ENCODE measurements around the gene SETMAR.

Gene SETMAR

DNA sequence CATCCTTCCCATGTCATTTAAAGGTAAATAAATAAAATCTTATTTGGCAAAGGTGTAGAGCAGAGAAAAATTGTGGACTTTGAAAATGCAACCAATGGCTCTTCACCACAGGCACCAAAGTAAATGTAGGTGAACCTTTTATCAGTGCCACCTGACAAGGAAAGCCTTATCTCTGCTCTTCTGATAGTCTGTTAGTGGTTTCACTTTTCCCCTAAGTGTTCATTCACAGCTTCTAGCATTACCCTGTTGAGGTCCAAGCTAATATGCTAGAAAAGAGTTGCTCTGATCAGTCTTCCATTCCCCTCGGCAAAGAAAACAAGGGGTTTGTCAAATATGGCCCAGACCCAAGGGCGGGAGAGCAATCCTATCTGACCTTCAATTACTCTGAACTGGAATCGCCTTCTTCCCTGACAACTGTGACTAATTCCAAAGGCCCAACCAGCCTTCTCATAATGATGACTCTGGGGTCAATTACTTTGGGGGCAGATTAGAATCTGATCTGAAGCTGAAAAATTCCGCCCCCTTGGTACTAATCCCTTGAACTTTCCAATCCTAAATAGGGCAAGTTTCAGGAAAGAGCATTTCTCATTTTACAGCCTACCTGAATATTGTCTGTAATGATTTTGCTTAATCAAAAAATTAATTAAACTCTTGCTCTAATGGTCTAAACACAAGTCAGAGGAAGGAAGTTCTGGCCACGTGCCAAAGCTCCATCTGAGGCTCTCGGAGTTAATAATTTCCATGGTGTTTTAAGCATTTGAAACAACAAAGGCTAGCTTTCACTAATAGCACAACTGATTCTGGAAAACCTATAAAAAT is 52.4 kb downstream of the SETMAR start:
- H3K4me3 ChIP-seq (ENCODE audit: low read length): no peak overlapping the region
- no peak overlapping the region for H3K27ac ChIP-seq (ENCODE audit: low read length)
- H3K36me3 ChIP-seq (ENCODE audit: insufficient read depth, low read depth, low read length): no peaks in the 10 kb centered on the region
- no peaks in the 10 kb centered on the region for H3K27me3 ChIP-seq (ENCODE audit: insufficient read depth, low read length)
- H3K9me3 ChIP-seq (ENCODE audit: insufficient read depth, low read depth, low read length): no peaks in the 10 kb centered on the region
- H3K4me1 ChIP-seq (ENCODE audit: insufficient read depth, low read length): no peaks in the 10 kb centered on the region
- no peak overlapping the region for H3K9ac ChIP-seq (ENCODE audit: low read depth, low read length)

DNA sequence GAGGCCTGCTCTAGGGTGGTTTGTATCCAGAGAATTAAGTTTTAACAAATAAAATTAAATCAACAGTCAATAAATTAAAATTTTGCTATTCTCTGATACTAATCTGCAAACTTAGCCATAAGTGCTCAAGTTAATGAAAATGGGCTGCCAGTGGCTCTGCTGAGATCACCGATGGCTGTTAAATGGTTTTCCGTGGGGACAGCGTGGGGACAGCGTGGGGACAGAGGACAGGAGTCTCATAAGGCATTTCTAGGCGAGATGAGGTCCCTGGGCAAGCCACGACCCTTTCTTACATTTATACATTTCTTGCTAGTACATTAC is 53.0 kb downstream of the SETMAR start:
- H3K9ac ChIP-seq (ENCODE audit: low read depth, low read length): no peak overlapping the region
- no peaks in the 10 kb centered on the region for H3K9me3 ChIP-seq (ENCODE audit: insufficient read depth, low read depth, low read length)
- no peaks in the 10 kb centered on the region for H3K36me3 ChIP-seq (ENCODE audit: insufficient read depth, low read depth, low read length)
- H3K27ac ChIP-seq (ENCODE audit: low read length): no peak overlapping the region
- H3K4me3 ChIP-seq (ENCODE audit: low read length): no peak overlapping the region
- no peaks in the 10 kb centered on the region for H3K27me3 ChIP-seq (ENCODE audit: insufficient read depth, low read length)
- H3K4me1 ChIP-seq (ENCODE audit: insufficient read depth, low read length): no peaks in the 10 kb centered on the region

DNA sequence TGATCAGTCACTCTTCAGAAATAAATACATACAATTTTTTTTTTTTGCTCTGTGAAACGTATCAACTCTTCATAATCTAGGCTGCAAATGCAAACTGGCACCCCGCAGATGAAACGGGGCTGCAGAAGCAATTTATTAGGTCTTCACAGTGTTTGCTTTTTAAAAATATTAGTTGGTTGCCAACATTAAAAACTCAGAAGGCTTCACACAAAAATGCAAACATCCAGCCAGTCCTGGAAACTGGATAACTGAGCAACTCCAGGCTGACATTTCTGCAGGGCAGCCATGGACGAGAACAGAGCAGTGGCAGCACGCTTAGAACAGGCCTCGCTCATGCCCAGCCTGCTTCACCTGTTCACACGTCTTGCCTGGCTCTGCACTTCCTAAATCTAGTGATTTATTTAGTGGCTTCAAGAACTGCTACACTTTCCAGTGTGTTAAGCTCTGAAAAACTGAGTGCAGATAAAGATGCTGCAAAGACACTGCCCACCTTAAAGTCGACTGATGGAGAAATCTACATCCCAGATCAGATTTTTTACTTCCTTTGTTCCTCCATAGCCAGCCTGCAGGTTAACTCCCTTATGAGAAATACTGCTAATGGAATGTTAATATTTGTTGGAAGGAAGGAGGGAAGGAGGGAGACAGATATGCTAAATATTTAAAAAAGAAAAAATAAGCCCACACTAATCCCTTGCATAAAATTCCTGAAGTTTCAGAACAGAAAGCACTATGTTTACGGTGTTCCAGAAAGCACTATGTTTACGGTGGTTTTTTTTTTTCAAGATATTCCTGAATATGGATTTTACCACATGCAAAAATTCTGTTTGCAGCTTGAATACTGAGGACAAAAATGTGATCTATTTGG is 53.6 kb downstream of the SETMAR start:
- Histone ChIP-seq H3K4me1 (ENCODE audit: insufficient read depth, low read length) (no peaks in the 10 kb centered on the region), H3K4me3 (ENCODE audit: low read length) (no peak overlapping the region), H3K27me3 (ENCODE audit: insufficient read depth, low read length) (no peaks in the 10 kb centered on the region), H3K9ac (ENCODE audit: low read depth, low read length) (no peak overlapping the region), H3K9me3 (ENCODE audit: insufficient read depth, low read depth, low read length) (no peaks in the 10 kb centered on the region), H3K36me3 (ENCODE audit: insufficient read depth, low read depth, low read length) (no peaks in the 10 kb centered on the region), H3K27ac (ENCODE audit: low read length) (no peak overlapping the region)

DNA sequence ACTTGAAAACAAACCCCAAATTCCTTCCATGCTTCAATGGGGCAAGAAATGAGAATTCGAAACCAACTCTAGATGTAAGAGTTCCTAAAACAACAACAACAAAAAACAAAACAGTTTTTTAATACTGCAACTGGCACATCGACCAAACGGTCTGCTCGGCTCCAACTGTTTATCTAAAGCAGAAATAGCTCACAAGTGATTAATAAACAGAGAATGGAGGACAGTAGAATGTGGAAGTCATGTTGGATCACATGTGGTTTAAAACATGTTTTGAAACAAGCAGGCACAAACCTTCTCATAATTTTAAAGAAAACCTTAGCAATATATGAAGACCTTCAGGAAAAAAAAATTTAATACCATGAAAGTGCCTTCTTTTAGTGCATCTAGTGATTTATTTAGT is 55.1 kb downstream of the SETMAR start:
- Histone ChIP-seq H3K36me3 (ENCODE audit: insufficient read depth, low read depth, low read length) (no peaks in the 10 kb centered on the region), H3K27me3 (ENCODE audit: insufficient read depth, low read length) (no peaks in the 10 kb centered on the region), H3K9ac (ENCODE audit: low read depth, low read length) (no peak overlapping the region), H3K27ac (ENCODE audit: low read length) (no peak overlapping the region), H3K4me3 (ENCODE audit: low read length) (no peak overlapping the region), H3K9me3 (ENCODE audit: insufficient read depth, low read depth, low read length) (no peaks in the 10 kb centered on the region), H3K4me1 (ENCODE audit: insufficient read depth, low read length) (no peaks in the 10 kb centered on the region)

DNA sequence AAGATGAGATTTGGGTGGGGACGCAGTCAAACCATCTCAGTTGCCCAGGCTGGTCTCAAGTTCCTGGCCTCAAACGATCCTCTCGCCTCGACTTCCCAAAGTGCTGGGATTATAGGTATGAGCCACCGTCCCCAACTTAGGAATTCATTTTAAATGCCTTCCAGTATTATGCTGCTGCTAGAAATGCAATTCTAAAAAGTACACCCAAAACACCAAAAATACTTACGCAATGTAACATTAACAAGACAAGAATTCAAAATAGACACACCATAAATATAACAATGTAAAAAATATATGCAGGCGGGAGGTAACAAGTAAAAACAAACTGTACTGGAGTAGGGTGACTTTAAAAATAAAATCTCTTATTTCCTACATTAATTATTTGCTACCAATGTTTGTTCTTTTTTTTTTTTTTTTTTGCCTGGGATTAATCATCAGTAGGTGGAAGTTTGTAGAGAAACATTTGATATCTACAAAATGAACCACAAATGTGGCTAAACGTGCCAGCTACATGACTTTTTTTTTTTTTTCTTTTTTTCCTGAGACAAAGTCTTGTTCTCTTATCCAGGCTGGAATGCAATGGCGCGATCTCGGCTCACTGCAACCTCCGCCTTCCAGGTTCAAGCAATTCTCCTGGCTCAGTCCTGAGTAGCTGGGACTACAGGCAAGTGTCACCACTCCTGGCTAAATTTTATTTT is 56.8 kb downstream of the SETMAR start:
- no peaks in the 10 kb centered on the region for H3K4me1 ChIP-seq (ENCODE audit: insufficient read depth, low read length)
- H3K4me3 ChIP-seq (ENCODE audit: low read length): no peak overlapping the region
- H3K9ac ChIP-seq (ENCODE audit: low read depth, low read length): no peak overlapping the region
- H3K9me3 ChIP-seq (ENCODE audit: insufficient read depth, low read depth, low read length): no peaks in the 10 kb centered on the region
- H3K27ac ChIP-seq (ENCODE audit: low read length): no peak overlapping the region
- H3K27me3 ChIP-seq (ENCODE audit: insufficient read depth, low read length): no peaks in the 10 kb centered on the region
- no peaks in the 10 kb centered on the region for H3K36me3 ChIP-seq (ENCODE audit: insufficient read depth, low read depth, low read length)

DNA sequence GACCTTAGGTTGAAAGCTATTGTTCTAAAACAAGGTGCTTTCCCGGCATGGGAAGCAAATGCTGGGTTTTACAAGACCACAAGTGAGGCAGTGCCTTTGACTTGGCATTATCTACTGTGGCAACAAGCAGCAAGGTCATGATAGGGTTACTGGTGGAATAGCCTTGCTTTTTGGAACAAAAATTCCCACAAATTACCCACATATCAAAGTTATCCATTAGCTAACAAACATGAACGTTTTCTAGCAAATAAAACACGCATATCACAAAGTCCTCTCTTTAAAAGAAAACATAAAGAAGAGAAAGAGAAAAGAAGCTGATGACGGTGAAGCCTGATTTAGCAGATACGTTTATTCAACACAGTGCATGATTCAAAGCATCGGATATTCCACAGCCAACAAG is 57.6 kb downstream of the SETMAR start:
- no peak overlapping the region for H3K9ac ChIP-seq (ENCODE audit: low read depth, low read length)
- no peaks in the 10 kb centered on the region for H3K27me3 ChIP-seq (ENCODE audit: insufficient read depth, low read length)
- H3K36me3 ChIP-seq (ENCODE audit: insufficient read depth, low read depth, low read length): no peaks in the 10 kb centered on the region
- H3K9me3 ChIP-seq (ENCODE audit: insufficient read depth, low read depth, low read length): no peaks in the 10 kb centered on the region
- no peaks in the 10 kb centered on the region for H3K4me1 ChIP-seq (ENCODE audit: insufficient read depth, low read length)
- no peak overlapping the region for H3K4me3 ChIP-seq (ENCODE audit: low read length)
- no peak overlapping the region for H3K27ac ChIP-seq (ENCODE audit: low read length)

DNA sequence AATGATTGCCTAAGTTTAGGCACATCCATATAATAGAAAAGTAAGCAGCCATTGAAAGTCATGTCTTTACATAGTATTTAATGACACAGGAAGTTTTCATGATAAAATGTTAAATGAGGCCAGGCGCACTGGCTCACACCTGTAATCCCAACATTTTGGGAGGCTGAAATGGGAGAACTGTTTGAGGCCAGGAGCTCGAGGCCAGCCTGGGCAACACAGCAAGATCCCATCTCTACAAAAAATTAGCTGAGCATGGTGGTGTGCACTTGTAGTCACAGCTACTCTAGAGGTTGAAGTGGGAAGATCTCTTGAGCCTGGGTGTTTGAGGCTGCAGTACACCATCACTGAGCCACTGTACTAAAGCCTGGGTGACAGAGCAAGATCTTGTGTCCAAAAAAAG is 59.4 kb downstream of the SETMAR start:
- H3K4me3 ChIP-seq (ENCODE audit: low read length): no peak overlapping the region
- H3K9me3 ChIP-seq (ENCODE audit: insufficient read depth, low read depth, low read length): no peaks in the 10 kb centered on the region
- no peaks in the 10 kb centered on the region for H3K27me3 ChIP-seq (ENCODE audit: insufficient read depth, low read length)
- H3K36me3 ChIP-seq (ENCODE audit: insufficient read depth, low read depth, low read length): no peaks in the 10 kb centered on the region
- no peak overlapping the region for H3K9ac ChIP-seq (ENCODE audit: low read depth, low read length)
- H3K4me1 ChIP-seq (ENCODE audit: insufficient read depth, low read length): no peaks in the 10 kb centered on the region
- no peak overlapping the region for H3K27ac ChIP-seq (ENCODE audit: low read length)
